ENCODE data around the gene TPX2. TPM values are rescaled to one million over a fixed set of nuclear protein-coding genes. Genes with fewer than 3 reads are reported as not detected.

TPX2 gene
- total RNA-seq, 1 donor from 2014 or later: 5.8 TPM

DNA sequence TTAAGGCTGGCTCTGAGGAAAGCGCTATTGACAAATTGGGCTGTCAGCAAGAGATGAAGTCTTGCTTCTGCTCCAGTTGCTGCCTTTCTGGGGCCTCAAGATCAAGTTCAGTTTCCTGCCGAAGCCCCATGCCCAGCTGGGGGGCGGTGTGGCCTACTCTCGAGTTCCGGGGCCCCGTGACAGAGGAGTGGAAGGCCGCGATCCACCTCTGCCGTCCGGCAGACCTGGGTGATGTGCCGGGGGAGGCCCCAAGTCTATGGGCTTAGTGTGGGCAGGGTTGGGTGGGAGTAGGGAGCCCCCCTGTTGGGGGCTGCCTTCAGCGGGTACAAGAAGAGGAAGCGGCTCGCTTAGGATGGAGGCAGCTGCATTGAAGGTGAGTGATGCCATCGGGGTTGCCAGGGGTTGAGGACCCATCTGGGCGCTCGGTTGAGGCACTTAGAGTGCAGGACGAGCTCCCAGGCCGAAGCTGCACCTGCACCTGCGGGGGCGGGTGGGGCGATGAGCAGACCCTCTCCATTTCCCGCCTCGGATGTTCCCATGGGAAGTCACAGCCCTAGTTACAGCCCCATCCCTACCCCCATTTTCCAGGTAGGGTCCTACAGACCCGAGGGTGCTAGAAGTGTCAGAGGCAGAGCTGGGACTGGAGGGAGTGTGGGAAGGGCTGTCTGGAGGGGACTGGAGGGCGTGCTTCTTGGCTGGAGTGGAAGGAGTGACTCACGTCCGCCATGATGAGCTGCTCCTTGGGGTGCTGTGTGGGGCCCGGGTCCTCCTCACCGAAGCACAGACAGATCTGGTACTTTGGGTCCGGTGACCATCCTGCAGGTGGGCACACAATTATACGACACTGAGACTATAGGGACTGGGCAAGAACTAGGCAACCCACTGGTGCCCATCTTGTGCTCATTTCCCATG is 109.3 kb downstream of the TPX2 start:
- DNase-seq (ENCODE audit: low read depth in 2 of 2): no peak

DNA sequence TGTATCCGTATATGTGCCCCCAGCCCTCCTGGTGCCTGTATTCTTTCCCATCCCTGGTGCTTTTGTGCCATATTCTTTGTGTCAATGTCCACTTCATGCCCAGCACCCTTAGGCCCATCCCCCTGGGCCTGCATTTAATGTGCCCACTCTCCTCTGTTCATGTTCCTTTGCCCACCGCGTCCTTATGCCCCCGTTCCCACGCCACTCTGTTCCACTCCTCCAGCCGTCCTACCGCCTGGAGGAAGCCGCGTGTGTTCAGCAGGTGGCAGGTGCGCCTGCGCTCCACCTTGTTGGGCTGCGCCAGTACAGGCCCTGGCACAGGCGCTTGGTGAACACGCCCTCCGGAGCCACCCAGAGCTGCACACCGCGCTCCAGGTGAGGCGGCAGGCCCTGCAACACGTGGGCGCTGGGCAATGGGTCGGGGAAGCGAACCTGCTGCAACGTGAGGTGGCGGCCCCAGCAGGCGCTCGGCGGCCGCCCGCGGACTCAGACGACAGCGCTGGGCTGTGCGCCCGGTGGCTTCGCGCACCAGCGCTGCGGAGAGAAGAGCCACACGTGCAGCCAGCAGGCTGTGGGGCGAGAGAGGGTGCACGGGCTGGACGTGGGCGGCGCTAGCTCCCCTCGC is 110.3 kb downstream of the TPX2 start:
- DNase-seq (ENCODE audit: low read depth in 2 of 2): no peak

Other genes starting within 250 kb of the TPX2 start
- 31.6 and 37.9 TPM in 2 replicates for gene HM13, start 224.8 kb upstream of the TPX2 start, total RNA-seq
- gene ID1, start 134.0 kb upstream of the TPX2 start, total RNA-seq: 478 and 838 TPM in 2 replicates
- not detected in 2 replicates for gene COX4I2, start 101.4 kb upstream of the TPX2 start, total RNA-seq
- gene BCL2L1, start 16.4 kb upstream of the TPX2 start, total RNA-seq: 36.0 and 40.7 TPM in 2 replicates
- 17.3 and 18.5 TPM in 2 replicates for gene MYLK2, start 80.1 kb downstream of the TPX2 start, total RNA-seq
- 0.20 and 0.22 TPM in 2 replicates for gene FOXS1, start 106.3 kb downstream of the TPX2 start, total RNA-seq
- gene DUSP15, start 131.2 kb downstream of the TPX2 start, total RNA-seq: 0.65 and 0.79 TPM in 2 replicates
- gene TTLL9, start 131.3 kb downstream of the TPX2 start, total RNA-seq: under 0.01 and 0.22 TPM in 2 replicates
- gene PDRG1, start 212.8 kb downstream of the TPX2 start, total RNA-seq: 4.6 TPM in 2 replicates
- under 0.01 TPM in 1 of 2 replicates, not detected in the other for gene XKR7, start 228.9 kb downstream of the TPX2 start, total RNA-seq